DOHH2 (cell line): ENCODE data around the gene WEE1.

ENCODE experiments used
- EZH2phosphoT487 ChIP-seq: fragments of 200-600 bp; sonication (generic); IDR thresholded peaks from 2 replicates; pipeline ENCODE4 v1.6.1; 2017; ENCODE audit warnings: borderline replicate concordance, mild to moderate bottlenecking, antibody characterized with exemption, low read length, moderate library complexity, mixed read lengths
- TF ChIP-seq, protein P1 (sequence below): fragments of 200-600 bp; sonication (generic); IDR thresholded peaks from one replicate; pipeline ENCODE4 v1.5.1; 2014; ENCODE audit warnings: antibody characterized with exemption, mild to moderate bottlenecking, low read depth, low read length; ENCODE audit not compliant: poor library complexity, severe bottlenecking

DNA sequence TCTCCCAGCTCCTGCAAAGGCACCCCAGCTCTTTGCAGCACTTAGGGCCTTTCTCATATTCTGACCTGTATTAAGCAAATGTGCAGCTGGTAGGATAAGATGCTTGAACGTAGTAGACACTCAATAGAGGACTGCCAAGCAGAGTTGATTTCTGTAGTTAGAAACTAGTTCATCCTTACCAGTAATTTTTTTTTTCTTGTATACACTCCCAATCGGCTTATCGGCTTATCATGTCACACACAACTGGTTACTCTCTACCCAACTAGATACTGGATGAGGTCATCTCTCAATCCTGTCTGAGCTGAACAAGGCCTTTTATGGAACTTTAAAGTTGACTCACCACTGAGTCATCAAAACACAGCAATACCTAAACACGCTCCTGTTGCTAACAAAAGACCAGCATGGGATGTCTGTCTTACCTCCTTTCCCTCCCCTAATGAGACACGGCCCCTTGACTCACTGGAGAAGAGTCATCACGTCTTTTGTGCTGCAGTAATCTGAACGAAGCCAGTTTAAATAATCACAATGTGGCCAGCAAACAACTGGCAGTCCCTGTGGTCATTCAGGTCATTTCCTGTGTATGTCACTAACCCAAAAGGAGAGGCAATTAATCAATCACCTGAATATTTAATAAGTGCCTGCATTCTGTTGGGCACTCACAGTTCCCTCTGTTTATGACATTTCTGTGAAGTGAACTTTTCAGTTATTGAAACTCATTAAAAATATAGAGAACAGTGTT lies 7.5 kb upstream of the WEE1 start:
- TF ChIP-seq, protein P1, sequence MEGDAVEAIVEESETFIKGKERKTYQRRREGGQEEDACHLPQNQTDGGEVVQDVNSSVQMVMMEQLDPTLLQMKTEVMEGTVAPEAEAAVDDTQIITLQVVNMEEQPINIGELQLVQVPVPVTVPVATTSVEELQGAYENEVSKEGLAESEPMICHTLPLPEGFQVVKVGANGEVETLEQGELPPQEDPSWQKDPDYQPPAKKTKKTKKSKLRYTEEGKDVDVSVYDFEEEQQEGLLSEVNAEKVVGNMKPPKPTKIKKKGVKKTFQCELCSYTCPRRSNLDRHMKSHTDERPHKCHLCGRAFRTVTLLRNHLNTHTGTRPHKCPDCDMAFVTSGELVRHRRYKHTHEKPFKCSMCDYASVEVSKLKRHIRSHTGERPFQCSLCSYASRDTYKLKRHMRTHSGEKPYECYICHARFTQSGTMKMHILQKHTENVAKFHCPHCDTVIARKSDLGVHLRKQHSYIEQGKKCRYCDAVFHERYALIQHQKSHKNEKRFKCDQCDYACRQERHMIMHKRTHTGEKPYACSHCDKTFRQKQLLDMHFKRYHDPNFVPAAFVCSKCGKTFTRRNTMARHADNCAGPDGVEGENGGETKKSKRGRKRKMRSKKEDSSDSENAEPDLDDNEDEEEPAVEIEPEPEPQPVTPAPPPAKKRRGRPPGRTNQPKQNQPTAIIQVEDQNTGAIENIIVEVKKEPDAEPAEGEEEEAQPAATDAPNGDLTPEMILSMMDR: no peak
- TF ChIP-seq EZH2phosphoT487: no peak
